ENCODE measurements around the gene CLEC5A. TPM values are rescaled to one million over a fixed set of nuclear protein-coding genes. Genes with fewer than 3 reads are reported as not detected.

Gene CLEC5A
- total RNA-seq, 4 donors from 2014 or later: 0.47 to 3.3 (median 1.1) TPM

DNA sequence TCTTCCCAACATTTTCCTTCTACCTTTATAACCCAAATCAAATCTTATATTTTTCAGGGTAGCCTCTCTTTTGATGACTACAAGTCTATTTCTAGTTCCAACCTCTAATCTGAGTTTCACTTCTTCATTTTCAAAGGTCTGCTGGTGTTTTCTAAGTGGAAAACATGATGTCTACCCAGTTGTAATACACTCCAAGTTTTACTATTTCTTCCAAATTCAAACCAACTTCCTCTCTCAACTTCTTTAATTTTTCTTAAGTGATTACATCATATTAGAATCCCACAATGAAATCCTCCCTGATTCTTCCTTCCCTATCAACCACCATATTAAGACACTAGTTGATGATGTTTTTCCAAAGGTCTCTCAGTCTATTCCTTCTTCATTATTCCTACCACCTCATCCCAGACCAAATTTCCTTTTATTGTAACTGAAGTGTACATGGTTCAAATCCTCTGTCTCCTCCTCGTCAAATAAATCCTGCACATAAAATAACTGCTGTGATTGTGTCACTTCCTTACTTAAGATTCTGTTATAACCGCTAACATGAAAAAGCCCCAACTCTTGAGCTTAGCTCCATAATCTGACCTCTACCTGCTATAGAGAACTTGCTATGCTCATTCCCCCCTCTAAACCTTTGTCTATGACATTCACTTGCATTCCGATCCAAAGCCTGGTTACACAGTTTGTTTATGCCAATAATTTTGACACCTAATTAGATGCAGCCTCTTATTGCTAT, 14.1 kb upstream of the CLEC5A start:
- no peak overlapping the region for H3K27ac ChIP-seq
- H3K27me3 ChIP-seq: no peaks in the 10 kb centered on the region
- TF ChIP-seq, protein P1, sequence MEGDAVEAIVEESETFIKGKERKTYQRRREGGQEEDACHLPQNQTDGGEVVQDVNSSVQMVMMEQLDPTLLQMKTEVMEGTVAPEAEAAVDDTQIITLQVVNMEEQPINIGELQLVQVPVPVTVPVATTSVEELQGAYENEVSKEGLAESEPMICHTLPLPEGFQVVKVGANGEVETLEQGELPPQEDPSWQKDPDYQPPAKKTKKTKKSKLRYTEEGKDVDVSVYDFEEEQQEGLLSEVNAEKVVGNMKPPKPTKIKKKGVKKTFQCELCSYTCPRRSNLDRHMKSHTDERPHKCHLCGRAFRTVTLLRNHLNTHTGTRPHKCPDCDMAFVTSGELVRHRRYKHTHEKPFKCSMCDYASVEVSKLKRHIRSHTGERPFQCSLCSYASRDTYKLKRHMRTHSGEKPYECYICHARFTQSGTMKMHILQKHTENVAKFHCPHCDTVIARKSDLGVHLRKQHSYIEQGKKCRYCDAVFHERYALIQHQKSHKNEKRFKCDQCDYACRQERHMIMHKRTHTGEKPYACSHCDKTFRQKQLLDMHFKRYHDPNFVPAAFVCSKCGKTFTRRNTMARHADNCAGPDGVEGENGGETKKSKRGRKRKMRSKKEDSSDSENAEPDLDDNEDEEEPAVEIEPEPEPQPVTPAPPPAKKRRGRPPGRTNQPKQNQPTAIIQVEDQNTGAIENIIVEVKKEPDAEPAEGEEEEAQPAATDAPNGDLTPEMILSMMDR (IDR thresholded peaks at IDR 0.05): no peak
- no peak for TF ChIP-seq POLR2A (IDR thresholded peaks at IDR 0.05)
- H3K36me3 ChIP-seq: no peaks in the 10 kb centered on the region
- H3K9me3 ChIP-seq: no peaks in the 10 kb centered on the region
- intact Hi-C loops (cut with DNase I): no loop called here
- no peak for DNase-seq
- 72 to 82% methylated on average over 3 of the region's 3 CpGs for WGBS, 2 donors
- no peak overlapping the region for H3K4me3 ChIP-seq
- H3K4me1 ChIP-seq: no peaks in the 10 kb centered on the region

DNA sequence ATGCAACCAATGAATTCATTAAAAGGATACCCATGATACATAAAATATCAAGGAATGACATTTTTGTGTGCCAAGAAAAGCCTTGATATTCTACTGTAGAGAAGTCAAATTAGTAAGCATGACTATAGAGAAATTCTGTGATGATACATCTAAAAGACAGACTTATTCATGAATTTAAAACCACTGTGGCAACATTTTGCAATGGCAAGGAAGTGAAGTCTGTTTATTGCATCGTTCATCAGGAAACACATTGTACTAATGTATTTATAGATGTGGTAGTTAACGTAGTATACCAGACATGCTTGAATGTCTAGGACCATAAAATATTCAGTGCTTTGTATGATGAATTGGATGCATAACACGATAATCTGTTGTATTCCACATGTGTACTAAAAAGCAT, 9.3 kb upstream of the CLEC5A start:
- Histone ChIP-seq H3K36me3 (no peaks in the 10 kb centered on the region), H3K27me3 (no peaks in the 10 kb centered on the region), H3K27ac (no peak overlapping the region), H3K4me1 (no peaks in the 10 kb centered on the region), H3K4me3 (no peak overlapping the region), H3K9me3 (no peaks in the 10 kb centered on the region)
- WGBS, 2 donors: 40 to 46% methylated on average over 3 of the region's 3 CpGs
- DNase-seq: no peak
- intact Hi-C loops (cut with DNase I): no loop called here
- TF ChIP-seq, protein P1 (IDR thresholded peaks at IDR 0.05): no peak
- no peak for TF ChIP-seq POLR2A (IDR thresholded peaks at IDR 0.05)

DNA sequence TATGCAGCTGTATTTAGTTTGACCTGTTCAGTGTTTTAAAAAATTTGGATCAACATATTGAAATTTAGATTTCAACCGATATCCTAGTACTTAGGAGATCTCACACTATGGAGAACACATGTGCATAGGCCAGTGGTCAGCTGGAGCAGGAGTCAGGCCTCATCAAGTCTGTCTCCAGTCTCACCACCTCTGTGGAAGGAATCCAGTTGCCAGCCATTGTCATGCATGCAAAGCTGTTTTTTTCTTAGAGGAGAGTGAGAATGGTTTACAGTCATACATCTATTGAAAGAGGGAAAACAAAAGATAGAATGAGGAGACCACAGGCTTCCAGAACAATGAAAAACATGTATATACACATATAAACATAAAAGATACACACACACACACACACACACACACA, 7.6 kb upstream of the CLEC5A start:
- TF ChIP-seq, protein P1 (IDR thresholded peaks at IDR 0.05): no peak
- no peak for TF ChIP-seq POLR2A (IDR thresholded peaks at IDR 0.05)
- H3K27ac ChIP-seq: no peak overlapping the region
- H3K4me3 ChIP-seq: no peak overlapping the region
- no peaks in the 10 kb centered on the region for H3K36me3 ChIP-seq
- WGBS, 2 donors: 43 to 73% methylated on average over 1 of the region's 1 CpG
- no peaks in the 10 kb centered on the region for H3K9me3 ChIP-seq
- no peaks in the 10 kb centered on the region for H3K27me3 ChIP-seq
- intact Hi-C loops (cut with DNase I): no loop called here
- DNase-seq: no peak
- H3K4me1 ChIP-seq: no peaks in the 10 kb centered on the region

DNA sequence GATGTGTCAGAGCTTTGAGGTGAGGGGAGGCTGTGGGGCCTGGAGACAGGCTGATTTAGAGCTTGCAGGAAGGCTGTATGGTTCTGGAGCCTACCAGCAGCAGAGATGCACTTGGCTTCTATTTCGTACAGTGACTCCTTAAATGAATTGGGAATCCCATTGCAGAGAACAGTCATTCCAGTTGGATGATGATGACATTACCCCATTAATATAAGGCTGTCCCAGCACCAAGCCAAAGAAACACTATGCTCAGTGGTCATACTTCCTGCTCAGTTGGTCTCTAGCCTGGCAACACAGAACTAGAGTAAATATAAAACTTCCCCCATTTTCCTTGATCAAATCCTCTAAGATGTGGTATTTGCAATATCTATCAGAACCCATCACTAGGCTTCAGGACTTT, 5.7 kb upstream of the CLEC5A start:
- no peak for DNase-seq
- no peak overlapping the region for H3K27ac ChIP-seq
- no peaks in the 10 kb centered on the region for H3K9me3 ChIP-seq
- H3K4me1 ChIP-seq: no peaks in the 10 kb centered on the region
- WGBS, 2 donors: 85 to 91% methylated on average over 1 of the region's 1 CpG
- intact Hi-C loops (cut with DNase I): no loop called here
- H3K36me3 ChIP-seq: no peaks in the 10 kb centered on the region
- H3K27me3 ChIP-seq: no peaks in the 10 kb centered on the region
- TF ChIP-seq, protein P1 (IDR thresholded peaks at IDR 0.05): no peak
- no peak for TF ChIP-seq POLR2A (IDR thresholded peaks at IDR 0.05)
- no peak overlapping the region for H3K4me3 ChIP-seq

DNA sequence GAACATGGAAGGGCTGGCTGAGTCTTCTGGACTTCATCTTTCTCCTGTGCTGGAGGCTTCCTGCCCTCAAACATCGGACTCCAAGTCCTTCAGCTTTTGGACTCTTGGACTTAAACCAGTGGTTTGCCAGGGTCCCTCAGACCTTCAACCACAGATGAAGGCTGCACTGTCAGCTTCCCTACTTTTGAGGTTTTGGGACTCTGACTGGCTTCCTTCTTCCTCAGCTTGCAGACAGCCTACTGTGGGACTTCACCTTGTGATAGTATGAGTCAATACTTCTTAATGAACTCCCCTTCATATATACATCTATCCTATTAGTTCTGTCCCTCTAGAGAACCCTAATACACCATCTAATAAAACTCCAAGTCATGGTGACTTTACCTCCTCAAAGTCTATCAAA, 4.0 kb upstream of the CLEC5A start:
- TF ChIP-seq, protein P1 (IDR thresholded peaks at IDR 0.05): no peak
- TF ChIP-seq POLR2A (IDR thresholded peaks at IDR 0.05): no peak
- peaks cover 0 to 5% (median 0%) of the 10 kb centered on the region in 3 donors for H3K9me3 ChIP-seq
- H3K27ac ChIP-seq: no peak overlapping the region
- DNase-seq: no peak
- 38 to 88% methylated on average over 1 of the region's 1 CpG for WGBS, 2 donors
- no peak overlapping the region for H3K4me3 ChIP-seq
- no peaks in the 10 kb centered on the region for H3K36me3 ChIP-seq
- no peaks in the 10 kb centered on the region for H3K27me3 ChIP-seq
- intact Hi-C loops (cut with DNase I): no loop called here
- no peaks in the 10 kb centered on the region for H3K4me1 ChIP-seq
